ENCODE data around the gene KCTD4.
"Not testable (repeated sequence)": the region's sequence is repeated elsewhere in the genome, so short reads cannot be mapped to it uniquely, and the experiment has no call there.

Gene KCTD4

DNA sequence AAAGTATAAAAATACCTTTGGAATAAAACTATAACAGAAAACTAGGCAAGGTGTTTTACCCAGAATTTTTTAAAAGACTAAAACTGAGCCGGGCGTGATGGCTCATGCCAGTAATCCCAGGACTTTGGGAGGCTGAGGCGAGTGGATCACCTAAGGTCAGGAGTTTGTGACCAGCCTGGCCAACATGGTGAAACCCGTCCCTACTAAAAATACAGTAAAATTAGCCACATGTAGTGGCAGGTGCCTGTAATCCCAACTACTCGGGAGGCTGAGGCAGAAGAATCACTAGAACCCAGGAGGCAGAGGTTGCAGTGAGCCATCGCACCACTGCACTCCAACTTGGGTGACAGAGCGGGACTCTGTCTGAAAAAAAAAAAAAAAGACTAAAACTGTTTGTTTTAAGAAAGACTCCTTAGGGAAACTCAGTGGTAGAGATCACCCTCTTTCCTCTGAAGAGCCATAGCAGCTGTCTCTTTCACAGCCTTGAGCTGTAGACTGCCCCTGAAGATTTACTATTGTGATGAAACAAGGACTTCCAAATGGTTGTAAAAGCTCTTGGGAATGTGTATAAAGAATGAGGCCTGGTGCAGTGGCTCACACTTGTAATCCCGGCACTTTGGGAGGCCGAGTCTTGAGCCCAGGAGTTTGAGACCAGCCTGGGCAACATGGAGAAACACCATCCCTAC lies 14.7 kb upstream of the KCTD4 start:
- no peak for DNase-seq

DNA sequence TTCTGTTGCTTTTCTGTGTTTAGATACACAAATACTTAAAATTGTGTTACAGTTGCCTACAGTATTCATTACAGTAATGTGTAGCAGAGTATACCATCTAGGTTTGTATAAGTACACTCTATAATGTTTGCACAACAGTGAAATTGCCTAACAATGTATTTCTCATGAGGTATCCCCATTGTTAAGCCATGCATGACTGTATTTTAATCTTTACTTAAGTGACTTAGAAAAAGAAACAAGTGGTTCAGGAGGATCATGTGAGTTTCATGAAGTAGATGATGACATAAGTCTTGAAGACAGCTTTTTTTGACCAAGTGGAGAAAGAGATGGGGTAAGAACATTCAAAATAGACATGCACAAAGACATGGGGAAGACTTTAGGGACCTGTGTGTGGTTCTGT lies 8.4 kb upstream of the KCTD4 start:
- no peak for DNase-seq

- DNase-seq: no peak
These were observed 7.3 kb upstream of the KCTD4 start for GRCh38 chr13:45208132-45208531.

DNA sequence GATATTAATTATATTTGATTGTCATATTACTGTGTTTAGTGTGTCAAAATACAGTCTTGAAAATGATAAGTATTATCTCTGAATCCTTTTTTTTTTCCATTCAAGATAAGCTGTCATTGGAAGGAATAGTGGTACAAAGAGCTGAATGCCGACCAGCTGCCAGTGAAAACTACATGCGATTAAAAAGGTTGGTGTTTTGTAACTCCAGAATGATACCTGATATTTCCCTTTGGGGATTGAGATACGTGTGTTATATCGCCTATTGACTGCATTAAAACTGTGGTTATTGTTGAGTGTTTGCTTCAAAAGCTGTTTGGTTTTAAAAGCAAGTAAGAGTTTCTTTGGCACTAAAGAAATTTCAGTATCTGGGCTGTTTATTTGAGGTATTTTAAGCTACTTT lies 6.5 kb upstream of the KCTD4 start:
- DNase-seq: no peak

- no peak for DNase-seq
These were observed 5.5 kb upstream of the KCTD4 start for GRCh38 chr13:45206340-45206739.

- no peak for DNase-seq
These were observed 4.3 kb upstream of the KCTD4 start for GRCh38 chr13:45205124-45205523.

- no peak for DNase-seq
These were observed 1.1 kb downstream of the KCTD4 start for GRCh38 chr13:45199711-45200110.

GRCh38 chr13:45198924-45199323 lies 1.9 kb downstream of the KCTD4 start:
- no peak for DNase-seq

- no peak for DNase-seq
These were observed 2.8 kb downstream of the KCTD4 start for GRCh38 chr13:45198041-45198440.

- DNase-seq: no peak
These were observed 4.2 kb downstream of the KCTD4 start for GRCh38 chr13:45196622-45197021.

- DNase-seq: no peak
These were observed 4.7 kb downstream of the KCTD4 start for GRCh38 chr13:45196096-45196495.

DNA sequence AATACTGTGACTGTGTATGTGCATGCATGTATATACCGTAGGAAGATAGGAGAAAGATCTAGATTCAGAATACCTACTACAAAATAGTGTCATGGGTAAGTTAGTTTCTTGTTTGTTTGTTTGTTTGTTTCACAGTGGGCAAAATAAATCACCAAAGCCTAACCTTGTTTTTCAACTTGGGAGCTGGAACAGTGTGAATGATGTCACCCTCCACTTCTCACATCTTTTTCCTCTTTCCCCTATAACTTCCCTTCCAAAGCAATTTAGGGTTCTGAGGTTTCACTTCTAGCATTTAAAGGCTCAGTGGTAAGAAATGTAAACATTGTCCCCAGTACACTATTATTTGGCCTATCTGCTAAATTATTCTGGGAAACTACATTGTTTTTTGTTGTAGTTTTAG lies 5.4 kb downstream of the KCTD4 start:
- DNase-seq: no peak

- peak; percentile 37 for DNase-seq
These were observed 6.5 kb downstream of the KCTD4 start for GRCh38 chr13:45194081-45194939.

DNA sequence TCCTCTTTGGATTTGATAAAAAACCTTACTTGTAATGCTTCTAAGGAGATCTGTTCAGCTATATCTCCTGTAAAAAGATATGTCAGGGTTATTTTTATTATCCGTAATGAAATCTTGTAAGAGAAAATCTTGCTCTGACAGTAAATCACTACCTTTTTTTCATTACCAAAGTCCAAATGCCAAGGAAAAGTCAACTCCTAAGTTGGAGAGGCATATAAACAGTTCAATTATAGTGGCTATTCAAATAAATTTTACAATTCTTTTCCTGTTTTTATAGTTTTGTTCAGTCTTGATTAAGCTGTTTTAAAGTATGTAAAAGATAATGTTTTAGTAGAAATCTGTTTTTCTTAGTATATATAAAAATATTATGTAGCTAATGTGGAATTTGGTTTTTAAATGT lies 9.0 kb downstream of the KCTD4 start:
- no peak for DNase-seq

DNA sequence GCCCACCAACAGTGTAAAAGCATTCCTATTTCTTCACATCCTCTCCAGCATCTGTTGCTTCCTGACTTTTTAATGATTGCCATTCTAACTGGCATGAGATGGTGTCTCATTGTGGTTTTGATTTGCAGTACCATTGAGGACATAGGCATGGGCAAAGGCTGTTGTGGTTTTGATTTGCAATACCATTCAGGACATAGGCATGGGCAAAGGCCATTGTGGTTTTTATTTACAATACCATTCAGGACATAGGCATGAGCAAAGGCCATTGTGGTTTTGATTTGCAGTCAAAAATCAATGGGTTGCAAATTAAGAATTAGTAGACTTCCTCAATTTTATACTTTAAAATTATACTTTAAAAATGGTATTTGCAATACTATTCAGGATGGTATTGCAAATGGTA lies 11.3 kb downstream of the KCTD4 start:
- DNase-seq: not testable (repeated sequence)

- DNase-seq: not testable (repeated sequence)
These were observed 11.8 kb downstream of the KCTD4 start for GRCh38 chr13:45189077-45189476.

GRCh38 chr13:45185286-45185685 lies 15.6 kb downstream of the KCTD4 start:
- DNase-seq: no peak

DNA sequence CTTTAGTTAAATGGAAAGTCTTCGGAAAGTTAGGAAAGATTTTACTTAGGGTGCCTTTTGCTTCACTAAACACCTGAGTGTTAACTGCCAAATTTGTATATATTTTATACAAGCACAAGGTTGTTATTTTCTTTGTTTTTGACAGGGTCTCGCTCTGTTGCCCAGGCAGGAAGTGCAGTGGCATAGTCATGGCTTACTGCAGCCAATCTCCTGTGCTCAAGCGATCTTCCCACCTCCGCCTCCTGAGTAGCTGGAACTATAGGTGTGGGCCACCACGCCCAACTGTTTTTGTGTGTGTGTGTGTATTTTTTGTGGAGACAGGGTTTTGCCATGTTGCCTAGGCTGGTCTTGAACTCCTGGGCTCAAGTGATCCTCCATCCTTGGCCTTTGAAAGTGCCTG lies 16.2 kb downstream of the KCTD4 start:
- DNase-seq: no peak

DNA sequence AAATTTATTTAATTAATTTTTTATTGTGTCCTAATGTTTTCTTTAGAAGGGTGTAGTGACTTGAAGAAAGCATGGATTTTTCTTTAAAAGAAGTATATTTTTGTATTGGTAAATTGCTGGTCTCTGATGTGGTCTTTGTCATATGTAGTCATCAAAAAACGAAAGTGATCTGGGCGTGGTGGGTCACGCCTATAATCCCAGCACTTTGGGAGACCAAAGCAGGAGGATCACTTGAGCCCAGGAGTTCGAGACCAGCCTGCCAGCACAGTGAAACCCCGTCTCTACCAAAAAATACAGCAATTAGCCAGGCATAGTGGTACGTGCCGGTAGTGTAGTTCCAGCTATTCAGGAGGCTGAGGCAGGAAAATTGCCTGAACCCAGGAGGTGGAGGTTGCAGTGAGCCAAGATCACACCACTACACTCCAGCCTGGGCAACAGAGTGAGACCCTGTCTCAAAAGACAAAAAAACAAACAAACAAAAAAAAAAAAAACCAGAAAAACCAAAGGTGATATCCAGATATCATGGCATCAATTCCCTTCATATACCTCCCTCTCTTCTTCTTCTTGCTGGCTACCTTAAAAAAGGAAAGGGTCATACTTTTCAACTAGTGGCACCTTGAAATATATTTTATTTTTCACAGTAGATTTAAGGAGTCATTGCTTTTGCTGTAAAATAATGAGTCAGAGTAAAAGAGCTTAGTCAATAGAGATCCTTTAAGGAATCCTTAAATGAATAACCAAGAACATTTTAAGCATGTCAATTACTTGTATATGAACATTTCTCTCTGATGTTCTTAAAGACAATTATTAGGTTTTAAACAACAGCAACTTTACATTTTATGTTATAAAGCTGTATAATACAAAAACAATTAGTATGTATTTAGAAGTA lies 19.9 kb downstream of the KCTD4 start:
- no peak for DNase-seq

DNA sequence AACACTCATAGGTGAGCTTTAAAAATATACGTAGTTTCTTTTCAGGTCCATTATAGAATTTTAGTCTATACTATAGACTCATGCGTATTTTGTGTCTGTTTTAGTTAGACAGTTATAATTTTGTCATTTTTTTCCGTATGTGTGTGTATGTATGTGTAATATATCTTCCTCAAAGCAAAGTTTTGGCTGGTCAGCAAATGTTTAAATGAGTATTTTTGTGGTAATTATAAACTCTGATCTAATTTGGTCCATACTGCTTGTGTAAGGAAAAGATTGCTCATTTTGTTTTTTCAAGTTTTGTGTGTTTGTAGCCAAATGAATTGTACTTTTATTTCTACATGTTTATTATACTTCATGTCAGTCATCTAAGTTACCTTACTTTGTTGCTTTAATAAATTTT lies 20.5 kb downstream of the KCTD4 start:
- no peak for DNase-seq

GRCh38 chr13:45179428-45179827 lies 21.4 kb downstream of the KCTD4 start:
- DNase-seq: no peak

DNA sequence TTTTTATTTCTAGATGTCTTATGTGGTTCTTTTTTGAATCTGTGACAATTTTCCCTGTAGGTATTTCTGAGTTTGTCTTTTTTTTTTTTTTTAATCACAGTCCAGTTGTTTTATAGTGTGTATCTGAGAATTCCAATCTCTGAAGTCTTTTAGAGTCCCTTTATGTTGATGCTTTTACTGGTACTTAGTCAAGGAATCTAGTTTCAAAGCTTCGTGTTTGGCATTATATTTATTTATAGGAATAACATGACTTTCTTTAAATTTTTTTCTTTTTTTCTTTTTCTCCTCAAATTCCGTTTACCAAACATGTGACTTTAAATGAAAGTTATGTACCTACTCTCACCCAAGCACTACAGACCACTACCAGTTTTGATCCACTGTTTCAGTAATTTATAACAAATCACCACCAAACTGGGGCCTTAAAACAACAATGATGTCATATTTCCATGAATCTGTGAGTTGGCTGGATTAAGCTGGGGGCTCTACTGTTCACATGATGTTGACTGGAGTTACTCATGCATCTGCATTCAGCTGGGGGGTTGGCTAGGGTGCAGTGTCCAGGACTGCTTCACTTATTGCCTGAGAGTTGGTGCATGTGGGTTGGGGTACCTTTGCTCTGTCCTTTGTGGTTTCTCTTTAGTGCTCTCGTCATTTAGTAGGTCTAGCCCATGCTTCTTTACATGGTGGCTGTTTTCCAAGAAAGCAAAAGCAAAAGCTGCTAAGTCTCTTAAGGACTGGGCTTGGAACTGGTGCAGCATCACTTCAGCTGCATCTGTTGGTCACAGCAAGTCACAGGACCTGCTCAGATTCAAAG lies 22.3 kb downstream of the KCTD4 start:
- DNase-seq: no peak

DNA sequence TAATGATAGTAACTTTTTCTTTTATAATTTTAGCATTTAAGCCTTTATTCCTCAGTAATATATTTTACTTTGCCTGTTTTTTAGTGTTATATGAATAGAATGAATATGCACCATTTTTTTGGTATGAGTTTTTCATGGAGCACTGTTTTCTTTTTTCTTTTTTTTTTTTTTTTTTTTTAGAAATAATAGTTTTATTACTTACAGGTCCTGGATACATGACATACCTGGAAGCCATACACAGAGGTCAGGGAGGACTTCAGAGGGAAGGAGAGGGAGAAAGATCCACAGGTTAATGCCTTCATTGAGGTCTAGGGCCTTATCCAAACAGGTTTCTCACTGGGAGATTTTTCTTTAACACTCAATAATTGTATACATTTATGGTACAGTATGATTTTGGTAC lies 26.4 kb downstream of the KCTD4 start:
- no peak for DNase-seq
